Stimulated activated CD4-positive, alpha-beta T cell treated with anti-CD3 and anti-CD28 coated beads, Interleukin-1b, Interleukin-23, amount 100 ng/mL, for 24 hours (primary cell): ENCODE results near the gene UGT1A9.

Source experiments
- DNase-seq, 4 experiments: peaks; one replicate each; pipeline ENCODE4 v3.0.0-alpha.2; 2020; ENCODE audit warnings: low read depth in 4 of 4, low spot score in 1 of 4

UGT1A9 gene

GRCh38 chr2:233758141-233758540, 86.4 kb downstream of the UGT1A9 start:
- no peak for DNase-seq

DNA sequence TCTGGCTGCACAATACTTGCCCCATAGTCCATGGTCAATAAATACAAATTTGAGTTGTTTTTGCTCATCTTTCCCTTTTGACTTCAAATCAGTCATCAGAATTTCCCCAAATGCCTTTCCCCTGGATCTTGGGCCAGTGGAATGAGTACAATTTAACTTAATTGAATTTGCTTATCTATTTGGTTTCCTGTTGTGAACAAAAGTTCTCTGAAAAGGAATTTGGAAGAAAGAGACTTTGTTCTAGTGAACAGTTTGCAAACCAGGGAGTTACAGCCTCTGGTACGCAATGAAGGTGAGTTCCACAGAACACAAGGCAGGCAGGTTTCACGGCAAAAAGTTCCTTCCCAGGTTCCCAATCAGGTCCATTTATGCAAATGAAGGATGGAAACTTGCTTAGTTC, 87.2 kb downstream of the UGT1A9 start:
- no peak for DNase-seq

- DNase-seq, result no peak
Observed at GRCh38 chr2:233760043-233760442, 88.3 kb downstream of the UGT1A9 start, which contains the start of gene UGT1A1. UGT1A1 (plus strand) TSS chr2:233760270; CDS start chr2:233760288, 18 bp downstream.

DNA sequence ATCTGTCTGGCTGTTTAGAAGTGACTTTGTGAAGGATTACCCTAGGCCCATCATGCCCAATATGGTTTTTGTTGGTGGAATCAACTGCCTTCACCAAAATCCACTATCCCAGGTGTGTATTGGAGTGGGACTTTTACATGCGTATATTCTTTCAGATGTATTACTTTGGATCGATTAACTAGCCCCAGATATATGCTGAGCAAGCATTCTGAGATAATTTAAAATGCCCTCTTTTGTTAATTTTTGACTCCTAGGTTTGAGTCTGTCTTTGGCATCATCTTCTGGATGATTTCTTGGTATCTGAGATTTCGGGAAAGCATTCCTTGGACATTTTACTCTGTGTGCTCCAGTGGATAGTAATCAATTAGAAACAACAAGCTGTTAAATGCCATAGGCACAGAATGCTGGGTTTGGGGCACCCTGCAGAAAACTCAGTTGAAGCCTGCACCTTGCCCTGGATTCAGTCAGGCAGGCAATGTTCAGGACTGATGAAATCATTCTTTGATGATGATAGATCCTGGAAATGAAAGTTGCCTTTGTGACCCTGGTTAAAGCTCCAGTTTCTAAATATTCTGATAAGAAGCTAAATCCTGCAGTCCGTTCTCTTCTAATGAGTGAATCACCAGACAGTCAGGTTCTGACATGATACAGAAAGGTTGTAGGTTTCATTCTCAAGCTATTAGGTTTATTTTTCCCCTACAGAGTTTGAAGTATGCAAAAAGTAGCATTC, 89.5 kb downstream of the UGT1A9 start:
- no peak for DNase-seq

- DNase-seq, result no peak
Observed at GRCh38 chr2:233764264-233764663, 92.6 kb downstream of the UGT1A9 start.

DNA sequence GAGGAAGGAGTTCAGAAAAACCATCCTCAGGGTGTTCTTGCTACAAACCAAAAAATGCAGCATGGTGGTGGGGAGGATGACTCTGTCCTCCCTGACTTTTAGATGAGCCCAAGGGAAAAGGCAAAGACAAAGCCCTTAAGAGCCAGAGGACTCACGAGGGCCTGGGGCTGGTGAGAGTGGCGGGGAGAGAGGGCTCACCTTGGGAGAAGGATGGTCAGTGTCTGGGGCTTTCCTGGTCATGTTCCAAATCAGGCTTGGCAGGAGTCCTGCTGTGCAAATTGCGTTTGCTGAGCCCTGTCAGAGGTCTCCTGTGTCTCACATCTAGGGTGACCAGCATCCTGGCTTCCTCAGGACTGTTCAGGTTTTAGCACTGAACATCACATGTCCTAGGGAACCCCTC, 93.1 kb downstream of the UGT1A9 start:
- DNase-seq, result no peak

DNA sequence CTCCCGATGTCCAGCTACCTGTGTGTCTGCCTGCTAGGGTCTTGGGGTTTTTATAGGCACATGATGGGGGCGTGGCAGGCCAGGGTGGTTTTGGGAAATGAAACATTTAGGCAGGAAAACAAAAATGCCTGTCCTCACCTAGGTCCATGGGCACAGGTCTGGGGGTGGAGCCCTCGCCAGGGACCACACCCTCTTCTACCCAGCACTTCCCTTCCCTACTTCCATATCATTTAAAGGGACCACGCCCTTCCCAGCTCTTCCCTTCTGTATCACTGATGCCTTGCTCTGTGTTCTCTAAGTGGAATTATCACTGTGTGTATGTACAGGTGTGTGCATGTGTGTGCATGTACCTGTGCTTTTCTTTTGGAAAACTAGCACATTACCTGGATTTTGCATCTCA, 94.7 kb downstream of the UGT1A9 start:
- no peak for DNase-seq

GRCh38 chr2:233768076-233768475, 96.4 kb downstream of the UGT1A9 start:
- DNase-seq, result no peak

- DNase-seq, result no peak
Observed at GRCh38 chr2:233769260-233769659, 97.6 kb downstream of the UGT1A9 start.

- DNase-seq, result no peak
Observed at GRCh38 chr2:233772153-233772552, 100.5 kb downstream of the UGT1A9 start.

GRCh38 chr2:233772583-233772982, 100.9 kb downstream of the UGT1A9 start:
- DNase-seq, result no peak

DNA sequence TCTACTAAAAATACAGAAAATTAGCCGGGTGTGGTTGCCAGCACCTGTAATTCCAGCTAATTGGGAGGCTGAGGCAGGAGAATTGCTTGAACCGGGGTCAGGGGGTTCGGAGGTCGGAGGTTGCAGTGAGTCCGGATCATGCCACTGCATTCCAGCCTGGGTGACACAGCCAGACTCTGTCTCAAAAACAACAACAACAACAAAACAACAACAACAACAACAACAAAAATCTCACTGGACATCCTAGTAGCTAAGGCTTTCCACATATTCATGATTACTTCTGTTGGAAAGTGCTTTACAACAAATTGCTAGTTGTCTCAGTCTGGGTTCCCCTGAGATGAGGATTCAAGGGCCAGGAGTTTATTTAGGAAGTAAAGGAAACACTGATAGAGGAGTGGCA, 102.2 kb downstream of the UGT1A9 start:
- no peak for DNase-seq

GRCh38 chr2:233775414-233775813, 103.7 kb downstream of the UGT1A9 start:
- no peak for DNase-seq

- DNase-seq, result no peak
Observed at GRCh38 chr2:233778030-233778429, 106.3 kb downstream of the UGT1A9 start, which contains the start of gene MROH2A. MROH2A (plus strand) TSS chr2:233778330; CDS start chr2:233779359, 1,029 bp downstream.

GRCh38 chr2:233779722-233780121, 108.0 kb downstream of the UGT1A9 start:
- no peak for DNase-seq

GRCh38 chr2:233780771-233781170, 109.1 kb downstream of the UGT1A9 start:
- no peak for DNase-seq

DNA sequence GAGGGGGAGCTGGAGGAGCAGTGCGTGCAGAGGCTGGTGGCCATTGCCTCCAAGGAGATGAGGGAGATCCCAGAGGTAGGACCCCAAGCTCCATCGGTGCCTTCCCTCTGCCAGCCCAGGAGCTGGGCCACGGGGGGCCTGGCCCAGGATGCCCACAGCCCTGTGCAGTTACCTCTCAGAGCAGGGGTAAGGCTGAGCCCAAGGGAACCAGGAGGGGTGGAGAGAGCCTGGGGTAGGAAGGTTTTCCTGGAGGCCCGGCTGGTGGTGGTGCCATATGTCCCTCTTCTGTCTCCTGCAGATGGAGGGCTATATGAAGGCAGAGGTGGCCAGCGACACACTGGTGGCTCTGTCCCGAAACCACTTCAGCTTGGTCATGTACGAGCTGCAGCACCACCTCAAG, 117.9 kb downstream of the UGT1A9 start:
- no peak for DNase-seq

DNA sequence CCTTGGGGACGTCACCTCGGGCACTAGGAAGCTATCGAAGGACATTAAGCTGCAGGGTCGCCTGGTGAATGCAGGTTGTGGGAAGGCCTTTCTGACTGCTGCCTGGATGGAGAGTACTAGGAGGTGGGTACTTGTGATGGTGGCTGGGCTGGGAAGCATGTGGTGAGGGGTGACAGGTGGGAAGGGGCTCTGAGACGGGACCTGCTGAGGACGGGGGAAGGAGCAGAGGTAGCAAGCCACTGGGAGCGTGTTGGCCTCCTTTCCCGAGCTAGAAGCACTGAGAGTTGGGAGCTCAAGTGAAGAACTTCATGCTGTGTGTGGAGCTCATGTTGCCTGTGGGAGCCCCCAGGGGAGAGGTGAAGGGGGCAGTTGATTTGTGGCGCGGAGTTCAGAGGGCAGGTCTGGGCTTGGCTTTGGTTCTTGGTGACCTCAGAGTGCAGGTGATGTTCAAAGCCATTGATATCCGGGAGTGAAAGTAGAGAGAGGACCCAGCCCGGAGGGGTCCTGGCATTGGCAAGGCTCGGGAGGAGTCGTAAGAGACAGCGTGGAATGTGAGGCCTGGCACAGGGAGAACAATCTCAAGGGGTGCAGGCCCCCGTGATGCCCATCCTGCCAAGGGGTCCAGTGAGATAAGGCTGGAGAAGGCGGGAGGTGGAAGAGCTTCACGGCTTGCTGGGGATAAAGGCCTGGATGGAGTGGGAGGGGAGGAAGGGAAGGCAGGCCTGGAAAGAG, 119.6 kb downstream of the UGT1A9 start:
- no peak for DNase-seq

- no peak for DNase-seq
Observed at GRCh38 chr2:233791883-233792329, 120.2 kb downstream of the UGT1A9 start.

DNA sequence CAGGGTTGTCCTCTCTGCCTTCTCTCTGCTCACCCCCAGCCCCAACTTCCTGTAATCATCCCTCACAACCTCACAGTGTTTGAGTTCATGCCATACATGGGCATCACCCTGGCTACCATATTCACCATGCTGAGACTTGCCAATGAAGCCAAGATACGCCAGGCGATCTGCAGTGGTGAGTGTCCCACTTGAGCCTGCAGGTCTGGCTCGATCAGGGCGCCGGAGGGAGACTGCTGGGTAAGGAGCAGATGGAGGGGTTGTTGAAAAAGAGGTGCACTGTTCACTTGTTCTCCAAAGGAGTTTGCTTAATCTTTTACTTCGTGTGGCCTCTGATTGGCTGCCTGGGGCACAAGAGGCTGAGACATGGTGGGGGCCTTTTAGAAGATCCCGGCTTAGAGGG, 121.0 kb downstream of the UGT1A9 start:
- DNase-seq, result no peak

GRCh38 chr2:233793465-233794127, 121.9 kb downstream of the UGT1A9 start:
- no peak for DNase-seq

GRCh38 chr2:233794128-233794658, 122.5 kb downstream of the UGT1A9 start:
- no peak for DNase-seq
